H9 (cell line): Measurements from ENCODE around the gene SLC16A14. TPM values are rescaled to one million over a fixed set of nuclear protein-coding genes. Genes with fewer than 3 reads are reported as not detected.

Source experiments
- DNase-seq: peaks from one replicate; pipeline ENCODE4 v3.0.0-alpha.2; 2017
- H2AFZ ChIP-seq: one replicate; pipeline ENCODE4 v1.6.1; 2013; ENCODE audit warnings: mild to moderate bottlenecking, low read length, control low read depth, moderate library complexity
- H2AK5ac ChIP-seq: 2 replicates; pipeline ENCODE4 v1.6.1; 2013; ENCODE audit warnings: low read length, control low read depth, mixed read lengths; ENCODE audit not compliant: insufficient read length
- H2BK120ac ChIP-seq: one replicate; pipeline ENCODE4 v1.6.1; 2013; ENCODE audit warnings: low read depth, mild to moderate bottlenecking, low read length, control low read depth, inconsistent platforms; ENCODE audit not compliant: poor library complexity, severe bottlenecking
- H2BK12ac ChIP-seq: 2 replicates; pipeline ENCODE4 v1.6.1; 2013; ENCODE audit warnings: low read length, control low read depth, mixed read lengths, low read depth; ENCODE audit not compliant: insufficient read length
- H2BK15ac ChIP-seq: 2 replicates; pipeline ENCODE4 v1.6.1; 2013; ENCODE audit warnings: low read depth, low read length, control low read depth
- H2BK20ac ChIP-seq: one replicate; pipeline ENCODE4 v1.6.1; 2013; ENCODE audit warnings: low read depth, mild to moderate bottlenecking, low read length, control low read depth, inconsistent platforms; ENCODE audit not compliant: poor library complexity, severe bottlenecking
- H2BK5ac ChIP-seq: 2 replicates; pipeline ENCODE4 v1.6.1; 2013; ENCODE audit warnings: low read length, control low read depth, mixed read lengths; ENCODE audit not compliant: insufficient read length
- H3K14ac ChIP-seq: 2 replicates; pipeline ENCODE4 v1.6.1; 2013; ENCODE audit warnings: low read length, control low read depth; ENCODE audit not compliant: insufficient read depth
- H3K18ac ChIP-seq: 2 replicates; pipeline ENCODE4 v1.6.1; 2013; ENCODE audit warnings: low read depth, mild to moderate bottlenecking, mixed read lengths, low read length, control low read depth; ENCODE audit not compliant: insufficient read length
- H3K23ac ChIP-seq: 2 replicates; pipeline ENCODE4 v1.6.1; 2013; ENCODE audit warnings: low read length, control low read depth, mixed read lengths, low read depth; ENCODE audit not compliant: insufficient read length
- H3K23me2 ChIP-seq: 2 replicates; pipeline ENCODE4 v1.6.1; 2013; ENCODE audit warnings: low read depth, mild to moderate bottlenecking, mixed read lengths, low read length, control low read depth; ENCODE audit not compliant: insufficient read length, poor library complexity, severe bottlenecking
- H3K27ac ChIP-seq: 2 replicates; pipeline ENCODE4 v1.5.1; 2013; ENCODE audit warnings: low read length, control low read depth, mixed read lengths, low read depth; ENCODE audit not compliant: insufficient read length
- H3K27me3 ChIP-seq: 2 replicates; pipeline ENCODE4 v1.6.1; 2013; ENCODE audit warnings: low read length, control low read depth, inconsistent platforms; ENCODE audit not compliant: insufficient read depth
- H3K4ac ChIP-seq: 2 replicates; pipeline ENCODE4 v1.6.1; 2013; ENCODE audit warnings: low read depth, mild to moderate bottlenecking, control low read depth, inconsistent platforms, low read length, moderate library complexity
- H3K4me1 ChIP-seq: 2 replicates; pipeline ENCODE4 v1.6.1; 2013; ENCODE audit warnings: low read length, control low read depth, inconsistent platforms; ENCODE audit not compliant: insufficient read depth
- H3K4me2 ChIP-seq: 2 replicates; pipeline ENCODE4 v1.6.1; 2013; ENCODE audit warnings: low read length, control low read depth, mixed read lengths; ENCODE audit not compliant: insufficient read length, insufficient read depth
- H3K56ac ChIP-seq: 2 replicates; pipeline ENCODE4 v1.6.1; 2013; ENCODE audit warnings: low read depth, mild to moderate bottlenecking, mixed read lengths, low read length, control low read depth; ENCODE audit not compliant: insufficient read length
- H3K79me1 ChIP-seq: 2 replicates; pipeline ENCODE4 v1.6.1; 2013; ENCODE audit warnings: low read depth, mild to moderate bottlenecking, moderate library complexity, low read length, control low read depth, inconsistent platforms; ENCODE audit not compliant: insufficient read depth, poor library complexity, severe bottlenecking
- H3K79me2 ChIP-seq: 2 replicates; pipeline ENCODE4 v1.6.1; 2013; ENCODE audit warnings: low read length, control low read depth, inconsistent platforms; ENCODE audit not compliant: insufficient read depth
- H3K9ac ChIP-seq: 2 replicates; pipeline ENCODE4 v1.6.1; 2013; ENCODE audit warnings: low read length, control low read depth, mixed read lengths; ENCODE audit not compliant: insufficient read length; ENCODE audit errors: extremely low read depth
- H3K9me3 ChIP-seq: one replicate; pipeline ENCODE4 v1.6.1; 2013; ENCODE audit warnings: low read depth, low read length, inconsistent platforms; ENCODE audit not compliant: control insufficient read depth
- H3T11ph ChIP-seq: one replicate; pipeline ENCODE4 v1.6.1; 2013; ENCODE audit warnings: mild to moderate bottlenecking, low read length, control low read depth, inconsistent platforms
- H4K20me1 ChIP-seq: one replicate; pipeline ENCODE4 v1.6.1; 2013; ENCODE audit not compliant: control insufficient read depth, insufficient read length, insufficient read depth
- H4K5ac ChIP-seq: 2 replicates; pipeline ENCODE4 v1.6.1; 2013; ENCODE audit warnings: low read depth, mild to moderate bottlenecking, mixed read lengths, low read length, control low read depth; ENCODE audit not compliant: insufficient read length
- H4K8ac ChIP-seq: replicated peaks from 2 replicates; pipeline ENCODE4 v1.6.1; 2013; ENCODE audit warnings: low read length, control low read depth, mixed read lengths, low read depth; ENCODE audit not compliant: insufficient read length
- H4K91ac ChIP-seq: 2 replicates; pipeline ENCODE4 v1.6.1; 2013; ENCODE audit warnings: low read depth, mild to moderate bottlenecking, moderate library complexity, mixed read lengths, low read length, control low read depth; ENCODE audit not compliant: insufficient read length
- H3K27ac Mint-ChIP-seq, 3 experiments: 2 replicates in 2 of 3; 3 replicates in 1 of 3; pipeline ENCODE4 v1.8.0; 2020 to 2021; ENCODE audit warnings: mixed read lengths in 3 of 3, mild to moderate bottlenecking in 1 of 3, moderate library complexity in 1 of 3
- H3K27me3 Mint-ChIP-seq: 2 replicates; pipeline ENCODE4 v1.8.0; 2021; ENCODE audit warnings: low read depth, mild to moderate bottlenecking, moderate library complexity, mixed read lengths
- H3K36me3 Mint-ChIP-seq, 3 experiments: 2 replicates in 2 of 3; 3 replicates in 1 of 3; pipeline ENCODE4 v1.8.0; 2020 to 2021; ENCODE audit warnings: low read depth in 3 of 3, mixed read lengths in 3 of 3; ENCODE audit not compliant: insufficient read depth in 1 of 3
- H3K4me1 Mint-ChIP-seq, 2 experiments: 2 replicates each; pipeline ENCODE4 v1.8.0; 2020; ENCODE audit warnings: mixed read lengths in 2 of 2
- H3K4me3 Mint-ChIP-seq, 2 experiments: 2 replicates in 1 of 2; 3 replicates in 1 of 2; pipeline ENCODE4 v1.8.0; 2020 to 2021; ENCODE audit warnings: mild to moderate bottlenecking in 2 of 2, mixed read lengths in 2 of 2, moderate library complexity in 1 of 2
- H3K9me3 Mint-ChIP-seq, 2 experiments: 2 replicates in 1 of 2; 3 replicates in 1 of 2; pipeline ENCODE4 v1.8.0; 2020; ENCODE audit warnings: mild to moderate bottlenecking in 2 of 2, mixed read lengths in 2 of 2, moderate library complexity in 1 of 2
- WGBS: extraction: QIAGEN DNeasy Blood & Tissue Kit; methylation state at CpG from one replicate; pipeline ENCODE4 v1.1.7; 2013; ENCODE audit warnings: missing lambda C conversion rate, low lambda C conversion rate, mixed read lengths; ENCODE audit not compliant: insufficient read length; ENCODE audit errors: extremely low coverage; 5-methylcytosine and 5-hydroxymethylcytosine counted together
- total RNA-seq: library from RNA; stranded (reverse); gene quantifications from 2 replicates; pipeline ENCODE4 v1.2.1, GENCODE V29; 2021
- TF ChIP-seq, protein P1 (sequence below): fragments of 200-600 bp; sonication (generic); conservative IDR thresholded peaks from 3 replicates; pipeline ENCODE4 v1.8.0; 2021; ENCODE audit warnings: antibody characterized with exemption, mild to moderate bottlenecking

Gene SLC16A14
- total RNA-seq, 1 experiment from 2014 or later: 0.61 TPM

DNA sequence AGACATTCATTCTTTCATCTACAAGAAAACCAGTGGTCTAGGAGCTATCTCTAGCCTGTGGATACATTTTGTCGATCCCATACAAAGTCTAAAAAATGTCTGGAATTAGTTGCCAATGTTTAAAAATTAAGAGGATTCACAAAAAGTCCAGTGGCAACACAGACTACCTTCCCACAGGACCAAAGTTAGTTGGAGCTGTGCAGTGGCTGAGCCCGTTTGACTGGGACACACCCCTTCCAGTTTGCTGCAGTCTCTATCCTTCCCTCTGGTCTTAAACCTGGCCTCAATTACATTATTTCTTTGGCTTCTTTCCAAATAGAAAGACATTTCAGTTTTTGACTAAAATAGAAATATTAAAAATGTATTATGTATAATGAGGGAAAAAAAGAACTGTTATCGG lies 18.6 kb downstream of the SLC16A14 start:
- H3K79me1 ChIP-seq: no peaks in the 10 kb centered on the region
- no peak overlapping the region for H2BK15ac ChIP-seq
- H3K18ac ChIP-seq: no peak overlapping the region
- no peak overlapping the region for H2AFZ ChIP-seq
- WGBS: no CpG with 5 or more reads among the region's 3 CpGs
- no peak overlapping the region for H3T11ph ChIP-seq
- Mint-ChIP-seq H3K36me3 (no peaks in the 10 kb centered on the region), H3K9me3 (no peaks in the 10 kb centered on the region), H3K27me3 (no peaks in the 10 kb centered on the region), H3K27ac (no peak overlapping the region), H3K4me3 (no peak overlapping the region), H3K4me1 (peaks cover 3% of the 10 kb centered on the region in 2 experiments; a peak in 1 of 4 replicates)
- H4K5ac ChIP-seq: no peak overlapping the region
- no peak overlapping the region for H3K14ac ChIP-seq
- no peak for DNase-seq
- no peak overlapping the region for H3K27ac ChIP-seq
- H4K91ac ChIP-seq: no peak overlapping the region
- no peaks in the 10 kb centered on the region; the same call in 1 of the 2 replicates for H3K4me1 ChIP-seq
- H3K9ac ChIP-seq: no peak overlapping the region
- no peaks in the 10 kb centered on the region for H4K20me1 ChIP-seq
- no peak overlapping the region for H2BK12ac ChIP-seq
- H3K9me3 ChIP-seq: no peaks in the 10 kb centered on the region
- H2BK20ac ChIP-seq: no peak overlapping the region
- H3K4me2 ChIP-seq: no peak overlapping the region
- H3K27me3 ChIP-seq: no peaks in the 10 kb centered on the region
- no peak overlapping the region for H3K56ac ChIP-seq
- TF ChIP-seq, protein P1, sequence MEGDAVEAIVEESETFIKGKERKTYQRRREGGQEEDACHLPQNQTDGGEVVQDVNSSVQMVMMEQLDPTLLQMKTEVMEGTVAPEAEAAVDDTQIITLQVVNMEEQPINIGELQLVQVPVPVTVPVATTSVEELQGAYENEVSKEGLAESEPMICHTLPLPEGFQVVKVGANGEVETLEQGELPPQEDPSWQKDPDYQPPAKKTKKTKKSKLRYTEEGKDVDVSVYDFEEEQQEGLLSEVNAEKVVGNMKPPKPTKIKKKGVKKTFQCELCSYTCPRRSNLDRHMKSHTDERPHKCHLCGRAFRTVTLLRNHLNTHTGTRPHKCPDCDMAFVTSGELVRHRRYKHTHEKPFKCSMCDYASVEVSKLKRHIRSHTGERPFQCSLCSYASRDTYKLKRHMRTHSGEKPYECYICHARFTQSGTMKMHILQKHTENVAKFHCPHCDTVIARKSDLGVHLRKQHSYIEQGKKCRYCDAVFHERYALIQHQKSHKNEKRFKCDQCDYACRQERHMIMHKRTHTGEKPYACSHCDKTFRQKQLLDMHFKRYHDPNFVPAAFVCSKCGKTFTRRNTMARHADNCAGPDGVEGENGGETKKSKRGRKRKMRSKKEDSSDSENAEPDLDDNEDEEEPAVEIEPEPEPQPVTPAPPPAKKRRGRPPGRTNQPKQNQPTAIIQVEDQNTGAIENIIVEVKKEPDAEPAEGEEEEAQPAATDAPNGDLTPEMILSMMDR: no peak
- H3K79me2 ChIP-seq: no peaks in the 10 kb centered on the region
- H4K8ac ChIP-seq: no peak overlapping the region
- no peak overlapping the region for H3K23ac ChIP-seq
- no peak overlapping the region for H3K4ac ChIP-seq
- H2AK5ac ChIP-seq: no peak overlapping the region
- H3K23me2 ChIP-seq: no peaks in the 10 kb centered on the region
- no peak overlapping the region for H2BK120ac ChIP-seq
- no peak overlapping the region for H2BK5ac ChIP-seq
